ENCODE data around the gene SPATA20. TPM values are rescaled to one million over a fixed set of nuclear protein-coding genes. Genes with fewer than 3 reads are reported as not detected.

SPATA20 gene
- total RNA-seq, 1 donor from 2014 or later: 101 TPM

GRCh38 chr17:50559674-50560184 is 12.8 kb downstream of the SPATA20 start:
- no peak for DNase-seq (ENCODE audit: low spot score)

GRCh38 chr17:50560185-50560824 is 13.3 kb downstream of the SPATA20 start, which contains the start of gene CACNA1G:
TSS of gene CACNA1G (plus strand) at chr17:50560715. CDS start at chr17:50561460, 745 bp downstream.
- DNase-seq (ENCODE audit: low spot score): peak; percentile 91

GRCh38 chr17:50560931-50561745 is 14.2 kb downstream of the SPATA20 start:
- no peak for DNase-seq (ENCODE audit: low spot score)

- DNase-seq (ENCODE audit: low spot score): no peak
Measured at GRCh38 chr17:50561746-50562141, 14.8 kb downstream of the SPATA20 start.

GRCh38 chr17:50562242-50563091 is 15.5 kb downstream of the SPATA20 start:
- DNase-seq (ENCODE audit: low spot score): no peak

- no peak for DNase-seq (ENCODE audit: low spot score)
Measured at GRCh38 chr17:50563092-50563511, 16.1 kb downstream of the SPATA20 start.

GRCh38 chr17:50564916-50565315 is 17.9 kb downstream of the SPATA20 start:
- DNase-seq (ENCODE audit: low spot score): no peak

GRCh38 chr17:50565402-50566350 is 18.7 kb downstream of the SPATA20 start:
- DNase-seq (ENCODE audit: low spot score): no peak

GRCh38 chr17:50566886-50567285 is 19.9 kb downstream of the SPATA20 start:
- no peak for DNase-seq (ENCODE audit: low spot score)

- DNase-seq (ENCODE audit: low spot score): no peak
Measured at GRCh38 chr17:50568659-50569058, 21.7 kb downstream of the SPATA20 start.

GRCh38 chr17:50569592-50569991 is 22.6 kb downstream of the SPATA20 start:
- DNase-seq (ENCODE audit: low spot score): no peak

GRCh38 chr17:50570032-50570431 is 23.1 kb downstream of the SPATA20 start:
- DNase-seq (ENCODE audit: low spot score): no peak

- no peak for DNase-seq (ENCODE audit: low spot score)
Measured at GRCh38 chr17:50570528-50570927, 23.6 kb downstream of the SPATA20 start.

GRCh38 chr17:50571681-50572080 is 24.7 kb downstream of the SPATA20 start:
- DNase-seq (ENCODE audit: low spot score): no peak

- DNase-seq (ENCODE audit: low spot score): no peak
Measured at GRCh38 chr17:50572541-50572940, 25.6 kb downstream of the SPATA20 start.

GRCh38 chr17:50573866-50574611 is 27.1 kb downstream of the SPATA20 start:
- DNase-seq (ENCODE audit: low spot score): no peak

GRCh38 chr17:50575581-50576210 is 28.7 kb downstream of the SPATA20 start:
- no peak for DNase-seq (ENCODE audit: low spot score)

GRCh38 chr17:50576864-50577263 is 29.9 kb downstream of the SPATA20 start:
- DNase-seq (ENCODE audit: low spot score): no peak

- DNase-seq (ENCODE audit: low spot score): no peak
Measured at GRCh38 chr17:50577451-50577954, 30.5 kb downstream of the SPATA20 start.

Measured in ureter (tissue), 1 donor.